Iris pigment epithelial cell (primary cell): ENCODE data around the gene STK39.
"Not testable (repeated sequence)": the region's sequence is repeated elsewhere in the genome, so short reads cannot be mapped to it uniquely, and the experiment has no call there.

Experiments used
- DNase-seq: peaks from one replicate; pipeline ENCODE4 v3.0.0-alpha.2; 2011; ENCODE audit warnings: low read depth

STK39 gene

DNA sequence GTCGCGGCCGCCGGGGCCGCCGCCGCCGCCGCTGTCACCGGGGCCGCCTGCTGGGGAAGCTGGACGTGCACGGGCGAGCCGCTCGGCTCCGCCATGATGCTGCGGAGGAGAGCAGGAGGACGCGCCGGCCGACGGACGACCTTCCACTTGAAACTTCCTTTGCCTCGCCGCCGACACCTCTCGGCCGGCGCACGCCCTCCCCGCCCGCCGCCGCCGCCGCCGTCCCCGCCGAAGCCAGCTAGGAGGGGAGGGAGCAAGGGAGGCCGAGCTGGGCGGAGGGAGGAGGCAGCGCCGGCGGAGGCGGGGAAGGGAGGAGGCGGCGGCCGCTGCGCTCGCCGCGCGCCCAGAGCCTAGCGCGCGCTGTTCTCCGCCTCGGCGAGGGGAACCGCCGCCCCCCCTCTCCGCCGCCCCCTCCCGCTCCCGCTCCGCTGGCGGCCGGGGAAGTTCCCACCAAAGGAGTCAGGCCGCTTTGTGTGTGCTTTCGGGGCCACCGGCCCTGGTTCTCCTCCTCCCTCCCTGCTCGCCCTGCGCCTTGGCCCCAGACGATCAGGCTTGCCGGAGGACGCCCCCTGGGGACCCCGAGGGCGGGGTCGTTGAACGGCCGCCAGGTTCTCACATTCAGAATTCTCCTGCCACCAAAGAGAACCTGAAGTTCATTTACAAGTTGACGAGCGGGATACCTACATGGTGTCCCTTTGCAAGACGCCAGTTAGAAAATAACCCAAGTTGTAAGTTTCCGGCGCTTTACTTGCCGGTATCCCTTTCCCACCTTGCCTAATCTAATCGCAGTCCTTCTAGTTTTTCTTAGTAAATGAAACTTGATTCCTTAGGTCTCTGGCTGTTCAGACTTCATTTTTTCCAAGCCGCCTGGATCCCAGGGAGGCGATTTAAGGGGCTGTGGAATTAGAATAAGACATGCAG, at the start of gene STK39:
Gene STK39, minus strand, starts transcription at position 255 of the 921 bp plus-strand sequence. Its CDS starts 160 bp downstream, at position 95.
- peak; percentile 78 for DNase-seq

DNA sequence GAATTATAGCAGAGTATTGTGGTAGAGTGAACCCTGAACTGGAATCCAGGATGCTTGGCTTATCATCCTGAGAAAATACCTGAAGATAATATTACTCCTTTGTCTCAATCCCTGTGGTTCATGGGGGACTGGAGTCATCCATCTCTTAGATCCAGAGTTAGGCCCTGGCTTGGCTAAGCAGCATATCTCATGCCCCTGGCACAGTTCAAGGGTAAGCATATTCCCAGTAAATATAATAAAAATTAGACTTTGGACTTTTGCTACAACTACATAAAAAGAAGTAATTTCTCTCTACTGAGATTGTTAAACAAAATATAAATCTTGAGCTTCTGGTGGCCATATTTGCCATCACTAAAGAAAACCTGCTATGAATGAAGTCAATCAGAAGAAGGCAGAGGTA, 47.7 kb upstream of the STK39 start:
- DNase-seq: no peak

DNA sequence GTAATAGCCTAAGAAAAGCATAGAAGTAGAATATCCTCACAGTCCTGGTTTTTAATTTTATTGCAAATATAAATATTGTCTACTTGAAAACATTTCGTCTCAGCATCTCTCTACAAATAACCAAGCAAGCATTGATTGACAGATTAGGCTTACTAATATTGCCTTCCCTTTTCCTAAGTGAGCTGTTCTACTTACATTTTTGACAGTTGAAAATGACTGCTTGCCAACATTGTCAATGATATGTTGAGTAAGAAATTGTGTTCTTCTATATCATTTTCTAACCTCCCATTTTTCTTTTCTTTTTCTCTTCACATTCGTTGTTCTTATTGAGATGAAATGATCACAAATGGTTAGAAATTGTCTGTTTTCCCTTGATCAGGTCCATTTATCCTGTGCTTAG, 47.0 kb upstream of the STK39 start:
- DNase-seq: no peak

DNA sequence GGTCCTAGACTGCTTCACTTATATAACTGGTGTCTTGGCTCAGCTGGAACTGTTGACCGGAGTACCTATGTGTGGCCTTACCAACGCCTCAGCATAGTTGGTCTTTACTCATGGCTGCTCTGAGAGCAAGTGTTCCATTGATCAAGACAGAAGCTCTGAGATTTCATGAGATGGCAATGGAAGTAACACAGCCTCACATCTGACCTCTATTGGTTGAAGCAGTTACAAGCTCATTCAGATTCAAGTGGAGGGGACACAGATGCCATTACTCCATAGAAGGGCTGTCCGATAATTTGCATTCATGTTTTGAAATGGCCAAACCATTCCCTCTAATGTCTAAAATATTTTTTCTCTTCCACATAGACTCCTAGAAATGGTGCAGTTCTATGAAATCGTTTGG, 46.4 kb upstream of the STK39 start:
- DNase-seq: no peak

DNA sequence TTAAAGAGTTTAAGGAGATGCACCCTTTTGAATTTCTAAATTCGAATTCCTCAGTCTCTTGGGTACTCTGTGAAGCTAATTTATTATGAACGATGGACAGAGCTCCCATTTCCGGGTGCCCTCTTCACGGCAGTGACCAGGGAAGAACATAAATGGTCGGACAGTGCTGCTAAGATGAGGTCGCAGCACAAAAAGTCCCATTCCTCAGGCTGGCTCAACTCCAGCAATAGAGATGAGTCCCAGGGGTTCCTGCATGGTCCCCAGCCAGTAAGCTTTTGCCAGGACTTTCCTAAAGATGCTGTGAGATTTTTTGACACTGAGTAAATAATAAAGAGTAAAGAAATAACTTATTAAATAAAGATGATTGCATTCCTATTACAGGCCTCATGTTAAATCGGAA, 43.0 kb upstream of the STK39 start:
- no peak for DNase-seq

DNA sequence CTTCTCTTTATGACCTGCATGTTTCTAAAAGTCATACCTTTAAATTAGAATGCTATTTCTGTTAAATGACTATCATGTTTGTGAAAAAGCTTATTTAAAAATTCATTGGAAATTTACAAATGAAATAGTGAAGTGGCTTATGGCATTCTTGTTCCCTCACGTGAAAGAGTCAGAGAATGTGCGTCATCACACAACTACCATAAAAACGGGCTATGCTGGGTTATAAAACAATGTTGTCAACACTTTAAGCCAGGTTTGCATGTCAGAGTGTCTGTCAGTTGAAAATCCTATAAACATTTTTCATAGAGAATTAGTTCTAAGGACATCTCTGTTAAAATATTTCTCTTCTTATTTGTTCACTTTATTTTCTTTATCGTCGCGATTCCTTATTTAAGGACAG, 42.5 kb upstream of the STK39 start:
- no peak for DNase-seq

DNA sequence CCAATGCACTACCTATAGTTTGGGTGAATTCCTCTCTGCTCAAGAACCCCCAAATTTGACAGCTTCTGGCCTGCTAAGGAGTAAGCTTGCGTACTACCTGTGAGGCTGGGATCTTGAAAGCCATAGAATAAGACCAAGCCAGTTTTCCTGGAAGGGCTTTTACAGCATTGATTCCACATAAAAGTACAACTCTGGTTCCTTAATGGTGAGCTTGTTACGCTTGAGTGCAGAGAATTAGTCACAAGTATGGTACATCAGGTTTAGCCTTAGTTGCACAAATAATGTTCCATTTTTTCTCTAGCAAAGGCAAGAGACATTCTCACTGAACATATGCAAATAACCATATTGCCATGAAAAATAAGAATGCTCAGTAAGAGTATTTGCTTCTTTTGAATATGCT, 39.1 kb upstream of the STK39 start:
- DNase-seq: no peak

DNA sequence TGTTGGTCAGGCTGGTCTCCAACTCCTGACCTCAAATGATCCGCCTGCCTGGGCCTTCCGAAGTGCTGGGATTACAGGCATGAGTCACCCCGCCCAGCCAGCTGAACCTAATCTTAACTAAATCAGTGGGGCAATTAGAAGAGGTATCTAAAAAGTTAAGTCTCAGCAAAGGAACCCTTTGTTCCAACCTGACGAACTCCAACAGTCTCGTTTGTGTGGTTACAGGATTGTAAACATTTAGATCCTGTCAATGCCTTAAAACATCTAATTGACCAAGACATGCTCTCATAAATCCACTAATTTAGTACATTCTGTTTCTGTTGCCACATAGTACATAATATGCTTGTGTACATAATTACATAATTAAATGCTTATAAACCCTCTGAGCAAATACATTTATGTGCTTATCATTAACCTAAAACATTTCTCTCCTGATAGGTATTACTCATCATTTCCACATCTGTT, 31.1 kb upstream of the STK39 start:
- peak; percentile 96 for DNase-seq

DNA sequence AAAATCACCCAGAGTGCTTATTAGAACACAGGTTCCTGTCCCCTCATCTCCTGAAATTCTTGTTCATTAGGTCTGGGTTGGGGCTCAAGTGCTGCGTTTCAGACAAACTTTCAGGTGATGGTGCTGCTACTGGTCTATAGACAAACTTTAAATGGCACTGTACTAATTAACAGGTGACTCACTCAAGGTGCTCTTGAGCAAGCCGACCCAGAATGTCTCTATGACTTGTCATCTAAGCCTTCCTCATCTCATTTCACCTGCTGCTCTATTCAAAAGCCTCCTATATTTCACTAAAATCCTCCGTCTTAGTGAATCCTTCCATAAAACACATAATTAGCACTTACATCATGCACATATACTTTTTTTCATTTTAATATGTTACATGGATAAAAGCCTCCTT, 29.9 kb upstream of the STK39 start:
- DNase-seq: no peak

DNA sequence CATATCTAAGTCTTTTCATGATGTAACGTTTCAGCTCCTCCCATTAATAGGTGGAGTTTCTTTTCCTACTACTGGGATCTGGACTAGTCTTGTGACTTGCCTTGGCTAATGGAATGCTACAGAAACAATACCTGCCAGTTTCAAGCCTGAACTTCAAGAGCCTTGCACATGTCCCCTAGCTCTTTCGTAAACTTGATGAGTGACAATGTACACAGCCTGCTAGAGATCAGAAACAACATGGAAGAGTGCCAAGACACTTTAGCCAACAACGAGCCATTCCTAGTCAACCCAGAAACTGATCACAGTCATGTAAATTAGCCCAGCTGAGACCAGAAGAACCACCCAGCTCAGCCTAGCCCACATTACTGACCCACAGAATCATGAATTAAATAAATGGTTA, 24.8 kb upstream of the STK39 start:
- no peak for DNase-seq

DNA sequence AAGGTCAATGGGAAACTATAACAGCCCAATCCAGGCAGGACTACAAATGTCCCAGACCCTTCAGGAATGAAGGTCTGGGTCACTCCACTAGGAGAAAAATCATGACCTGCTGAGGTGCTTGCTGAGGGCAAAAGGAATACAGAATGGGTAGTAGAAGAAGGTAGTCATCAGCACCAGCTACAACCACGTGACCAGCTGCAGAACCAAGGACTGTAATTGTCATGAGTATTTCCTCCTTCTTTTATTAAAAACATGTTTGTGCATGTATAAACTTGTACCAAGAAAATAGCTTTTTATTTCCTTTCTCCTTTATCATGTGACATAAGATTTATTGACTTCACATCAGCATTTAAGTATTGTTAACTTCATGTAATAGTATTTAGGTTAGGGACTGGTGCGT, 15.5 kb upstream of the STK39 start:
- not testable (repeated sequence) for DNase-seq

DNA sequence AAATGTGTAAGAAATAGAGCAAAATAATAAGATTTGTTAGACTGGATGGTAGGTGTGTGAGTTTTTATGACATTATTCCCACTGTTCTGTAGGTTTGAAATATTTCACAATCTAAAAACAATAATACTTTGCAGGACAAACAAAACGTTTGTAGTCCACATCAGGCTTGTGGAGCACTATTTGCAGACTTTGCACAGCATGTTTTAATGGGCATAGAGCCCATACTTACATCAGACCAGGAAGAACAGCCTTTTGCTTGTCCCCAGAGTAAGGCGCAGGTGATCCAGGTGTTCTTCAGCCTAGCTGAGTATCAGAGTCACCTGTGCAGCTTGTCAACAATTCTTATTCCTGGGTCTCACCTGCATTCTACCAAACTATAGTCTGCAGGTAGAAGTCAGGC, 9.1 kb upstream of the STK39 start:
- DNase-seq: no peak

DNA sequence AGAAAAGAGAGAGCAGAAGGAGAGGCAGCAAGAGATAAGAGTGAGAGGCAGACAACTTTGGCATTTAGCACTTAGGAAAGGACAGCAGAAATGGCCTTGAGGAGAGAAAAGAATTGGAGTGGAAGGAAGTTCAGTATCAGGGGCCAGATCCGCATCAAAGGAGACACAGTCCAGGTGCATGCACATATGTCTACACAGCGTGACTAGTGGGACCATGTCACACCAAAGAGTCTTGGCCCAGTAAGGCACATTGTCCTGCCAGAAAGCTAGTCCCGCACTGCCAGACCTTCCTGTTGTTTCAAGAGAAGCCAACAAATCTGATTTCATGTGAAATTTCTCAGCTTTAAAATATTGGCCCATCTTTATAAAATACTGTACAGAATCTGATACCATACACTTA, 8.5 kb upstream of the STK39 start:
- no peak for DNase-seq

DNA sequence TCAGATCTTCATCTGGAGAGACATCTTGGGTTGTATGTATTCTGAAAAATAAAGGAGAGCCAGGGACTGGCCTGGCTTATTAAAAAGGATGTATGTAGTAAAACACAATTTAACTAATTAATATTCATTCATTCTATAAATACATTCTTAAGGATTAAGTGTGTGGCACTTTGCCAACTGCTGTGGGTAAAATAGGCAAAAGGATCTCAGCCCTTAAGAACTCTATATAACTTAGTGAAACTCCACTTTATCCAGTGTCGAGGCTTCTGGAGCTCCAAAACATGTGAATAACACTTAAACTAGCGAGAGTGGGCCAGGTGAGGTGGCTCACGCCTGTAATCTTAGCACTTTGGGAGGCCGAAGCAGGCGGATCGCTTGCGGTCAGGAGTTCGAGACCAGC, 7.7 kb upstream of the STK39 start:
- DNase-seq: no peak

DNA sequence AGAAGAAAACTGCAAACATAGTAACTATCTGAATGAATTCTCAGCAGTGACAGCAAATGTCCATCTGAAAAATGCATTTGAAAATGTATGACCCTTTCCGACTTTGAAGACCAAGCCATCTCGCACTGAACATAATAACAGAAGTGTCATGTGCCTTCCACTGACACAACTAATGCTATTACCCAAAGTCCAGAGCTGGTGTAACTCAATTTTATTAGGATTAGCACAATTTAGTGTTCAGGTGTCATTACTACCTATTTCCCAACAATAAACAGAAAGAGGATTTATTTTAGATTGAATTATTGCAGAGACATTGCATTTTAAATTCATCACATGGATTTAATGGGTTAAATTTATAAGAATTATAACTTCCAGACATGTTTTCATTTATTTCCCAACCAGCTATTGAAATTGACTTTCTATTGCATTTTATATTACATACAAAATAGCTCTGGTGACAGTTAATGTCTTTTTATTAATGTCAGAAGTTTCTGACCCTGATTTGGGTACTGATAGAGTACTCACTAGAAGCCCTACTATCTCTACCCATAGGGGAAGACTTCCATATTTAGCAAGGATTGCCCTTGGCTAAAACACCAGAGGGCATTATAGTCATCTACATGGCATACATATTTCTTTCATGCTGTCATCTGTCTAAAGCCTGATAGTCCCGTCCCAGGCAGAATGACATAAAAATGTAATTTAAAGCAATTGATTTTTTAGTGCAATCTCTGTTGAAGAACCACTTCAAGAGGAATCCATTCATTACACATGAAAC, 7.0 kb upstream of the STK39 start:
- DNase-seq: peak; percentile 50

DNA sequence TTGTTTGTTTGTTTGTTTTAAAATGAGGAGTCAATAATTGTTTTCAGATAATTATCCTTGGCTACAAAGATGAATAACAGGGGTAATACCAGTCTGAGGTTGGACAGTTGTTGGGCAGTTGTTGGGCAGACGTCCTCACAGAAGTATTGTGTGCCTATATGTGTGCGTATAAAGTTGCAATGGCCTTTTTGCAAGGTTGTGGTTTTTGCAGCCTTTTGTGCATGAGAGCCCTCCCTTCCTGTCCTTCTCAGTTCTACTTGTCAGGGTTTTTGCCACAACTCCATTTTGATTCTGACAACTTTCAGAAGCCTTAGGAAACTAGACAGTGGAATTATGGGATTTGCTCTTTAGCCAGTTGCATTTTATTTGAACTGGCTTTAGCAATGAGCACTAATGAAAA, 6.0 kb upstream of the STK39 start:
- no peak for DNase-seq

DNA sequence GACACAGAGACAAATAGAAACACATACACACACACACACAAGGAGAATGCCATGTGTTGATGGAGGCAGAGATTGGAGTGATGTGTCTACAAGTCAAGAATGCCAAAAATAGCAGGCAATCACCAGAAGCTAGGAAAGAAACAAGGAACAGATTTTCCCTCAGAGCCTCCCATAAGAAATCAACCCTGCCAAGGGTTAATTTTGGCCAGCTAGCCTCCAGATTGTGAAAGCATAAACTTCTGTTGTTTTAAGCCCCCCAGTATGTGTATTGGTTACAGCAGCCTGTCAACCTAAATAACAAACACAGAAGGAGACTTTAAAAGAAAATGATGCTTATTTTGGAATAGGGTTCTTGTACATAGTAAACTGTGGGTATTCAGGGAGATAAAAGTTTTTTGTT, 5.6 kb upstream of the STK39 start:
- no peak for DNase-seq

DNA sequence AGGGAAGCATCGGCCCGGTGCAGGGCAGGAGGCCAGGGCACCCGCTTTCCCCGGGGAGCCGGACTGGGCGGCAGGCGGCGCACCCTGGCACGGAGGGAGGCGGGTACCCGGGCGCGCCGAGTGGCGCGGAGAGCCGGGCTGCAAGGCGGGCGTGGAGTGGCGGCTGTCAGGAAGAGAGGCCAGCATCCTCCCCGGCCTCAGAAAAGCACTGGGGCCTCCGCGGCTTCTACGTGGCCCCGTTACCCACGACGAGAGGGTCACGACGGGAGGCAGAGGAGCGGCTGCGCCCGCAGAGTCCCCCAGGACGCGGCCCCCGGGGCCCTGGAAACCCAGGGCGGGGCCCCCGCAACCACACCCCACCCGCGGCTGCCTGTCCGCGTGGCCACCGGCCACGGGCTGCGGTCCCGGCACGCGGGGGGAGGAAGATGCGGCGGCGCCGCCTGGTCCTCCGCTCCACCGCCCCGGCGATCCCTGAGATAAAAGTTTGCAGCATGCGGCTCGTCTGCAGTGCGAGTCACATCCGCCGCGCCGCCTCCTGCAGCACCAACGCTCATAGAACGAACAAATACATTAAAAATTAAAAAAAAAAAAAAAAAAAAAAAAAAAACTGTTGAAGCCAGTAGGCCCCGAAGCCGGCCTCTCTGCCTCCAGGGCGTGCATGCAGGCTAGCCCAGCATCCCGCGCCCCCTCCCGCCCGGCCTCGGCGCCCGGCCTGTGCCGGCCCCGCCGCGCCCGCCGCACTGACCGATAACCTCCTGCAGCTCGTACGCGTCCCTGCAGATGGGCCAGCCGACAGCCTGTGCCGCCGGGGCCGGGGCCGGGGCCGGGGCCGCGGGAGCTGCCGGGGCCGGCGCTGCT, 683 bp downstream of the STK39 start:
- DNase-seq: peak; percentile 72

DNA sequence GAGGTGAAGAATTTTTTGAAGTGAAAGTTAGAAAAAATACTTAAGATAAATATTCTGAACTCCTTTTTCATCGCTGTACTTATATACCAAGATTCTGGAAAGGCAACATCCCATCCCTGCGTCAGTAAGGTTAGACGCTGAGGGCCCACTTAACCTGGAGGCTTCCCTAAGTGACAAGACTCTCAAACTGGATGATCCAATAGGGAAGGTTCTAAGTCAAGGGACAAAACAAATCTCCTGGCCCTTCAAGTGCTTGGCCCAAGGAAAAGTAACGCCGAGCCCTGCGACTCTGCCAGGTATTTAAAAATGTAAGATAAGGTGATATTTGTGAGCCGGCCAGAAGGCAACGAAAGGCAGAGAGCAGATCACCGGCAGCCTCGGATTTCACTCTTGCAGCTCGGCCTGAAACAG, 1.3 kb downstream of the STK39 start:
- DNase-seq: no peak

DNA sequence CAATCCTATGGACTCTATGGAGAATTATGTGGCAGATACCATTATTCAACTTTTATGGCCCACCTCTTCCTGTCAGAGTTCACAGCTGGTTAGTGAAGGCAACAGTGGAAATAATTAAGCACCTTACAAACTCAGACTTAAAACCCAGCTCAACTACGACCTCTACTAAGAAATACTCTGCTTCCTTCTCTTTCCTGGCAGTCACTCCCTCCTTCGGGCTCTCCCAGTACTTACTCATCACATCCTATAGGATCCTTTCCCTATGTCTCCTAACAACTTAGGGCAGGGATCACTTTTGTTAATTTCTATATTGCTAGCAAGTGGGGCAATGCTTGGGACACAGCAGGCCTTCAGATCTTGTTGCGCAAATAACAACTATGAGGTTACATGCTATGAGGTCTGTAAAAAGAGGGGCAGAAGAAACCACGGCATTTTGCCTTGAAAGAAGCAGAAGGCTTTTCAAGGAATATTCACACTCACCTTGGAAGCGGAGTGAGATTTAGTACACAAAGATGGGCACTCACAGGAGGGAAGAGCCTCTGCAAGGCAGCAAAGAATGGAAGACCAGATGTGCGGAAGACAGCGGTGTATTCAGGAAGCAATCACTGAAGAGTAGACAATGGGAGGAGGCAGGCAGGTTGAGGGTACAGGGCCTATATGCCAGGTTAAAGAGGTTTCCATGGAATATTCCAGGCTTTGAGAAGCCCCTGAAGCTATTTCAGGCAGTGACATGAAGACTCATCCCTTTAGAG, 2.1 kb downstream of the STK39 start:
- peak; percentile 41 for DNase-seq

DNA sequence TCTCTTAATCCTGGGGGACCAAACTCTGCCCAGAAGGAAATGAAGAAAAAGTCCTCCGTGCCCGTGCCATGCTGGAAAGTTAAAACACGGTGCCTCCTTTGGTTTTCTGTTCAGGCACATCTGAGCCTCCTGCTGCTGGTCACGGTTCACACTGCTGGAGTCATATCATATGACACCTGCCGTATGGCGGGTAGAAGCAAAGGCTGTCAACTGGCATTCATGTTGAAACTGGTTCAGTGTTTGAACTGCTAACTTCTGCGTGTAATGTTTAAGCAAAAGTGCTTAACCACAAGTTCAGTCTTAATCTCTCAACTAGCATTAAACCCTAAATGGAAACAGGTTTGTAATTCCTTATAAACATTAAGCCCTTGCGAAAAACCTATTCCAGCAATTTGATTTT, 3.1 kb downstream of the STK39 start:
- DNase-seq: peak; percentile 44

DNA sequence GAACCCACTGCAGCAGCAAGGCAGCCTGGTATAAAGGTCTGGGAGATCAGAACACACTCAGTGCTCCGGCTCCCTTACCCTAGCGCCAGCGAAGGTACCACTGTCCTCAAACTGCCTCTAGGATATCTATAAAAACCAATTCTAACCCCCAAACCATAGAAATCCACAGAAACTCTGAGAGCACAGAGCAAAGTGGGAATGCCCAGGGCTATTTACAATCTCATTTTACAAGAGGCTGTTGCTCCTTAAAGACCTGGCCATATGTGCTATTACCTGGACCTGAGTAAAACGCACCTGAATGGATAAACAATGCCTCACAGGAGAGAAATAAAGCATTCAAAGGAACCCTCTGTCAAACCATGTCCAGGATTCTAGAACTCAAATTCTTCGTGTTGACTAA, 4.3 kb downstream of the STK39 start:
- no peak for DNase-seq
